ENCODE measurements around the gene SLC39A12.

SLC39A12 gene

GRCh38 chr10:18066947-18067346 is 115.2 kb downstream of the SLC39A12 start:
- no peak for DNase-seq

- no peak for DNase-seq
Observed at GRCh38 chr10:18068401-18068800, 116.7 kb downstream of the SLC39A12 start.

- DNase-seq, result no peak
Observed at GRCh38 chr10:18071591-18071990, 119.9 kb downstream of the SLC39A12 start.

GRCh38 chr10:18073314-18073713 is 121.6 kb downstream of the SLC39A12 start:
- DNase-seq, result no peak

GRCh38 chr10:18075881-18076280 is 124.2 kb downstream of the SLC39A12 start:
- DNase-seq, result no peak

GRCh38 chr10:18079665-18080295 is 128.1 kb downstream of the SLC39A12 start:
- DNase-seq, result no peak

GRCh38 chr10:18082381-18082780 is 130.7 kb downstream of the SLC39A12 start:
- no peak for DNase-seq

- no peak for DNase-seq
Observed at GRCh38 chr10:18085855-18086254, 134.1 kb downstream of the SLC39A12 start.

GRCh38 chr10:18086746-18087145 is 135.0 kb downstream of the SLC39A12 start:
- DNase-seq, result no peak

GRCh38 chr10:18087355-18087754 is 135.6 kb downstream of the SLC39A12 start:
- no peak for DNase-seq
